Measurements from ENCODE around the gene MARK1. TPM values are rescaled to one million over a fixed set of nuclear protein-coding genes. Genes with fewer than 3 reads are reported as not detected.

Gene MARK1
- total and polyA plus RNA-seq, 7 donors = 0.60 to 15.0 (median 9.3) TPM

DNA sequence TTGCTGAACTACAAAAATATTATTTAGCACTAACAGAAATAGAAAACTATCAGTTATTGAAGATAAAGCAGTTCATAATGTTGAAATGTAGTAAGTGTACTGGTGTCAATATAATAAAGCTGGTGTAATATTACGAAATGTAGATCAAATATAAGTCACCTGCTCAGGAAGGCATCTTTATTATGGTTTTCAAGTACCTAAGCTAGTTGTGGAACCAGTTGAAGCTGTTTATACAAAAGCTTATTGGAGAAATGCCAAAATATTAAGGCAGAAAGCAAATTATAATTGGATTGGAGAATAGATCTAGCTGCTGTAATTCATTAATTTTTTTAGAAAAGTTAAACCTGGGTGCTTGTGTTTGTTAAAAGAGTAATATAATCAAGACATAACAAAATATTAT is 6.2 kb upstream of the MARK1 start:
- intact Hi-C loops (cut with DNase I) = loop anchor here (10.0 kb wide), 1 partner anchor 223 kb away; the partner anchor contains the start of gene MTARC2
- no peaks in the 10 kb centered on the region for H3K27me3 ChIP-seq
- DNase-seq = no peak
- no peaks in the 10 kb centered on the region for H3K4me1 ChIP-seq
- no peaks in the 10 kb centered on the region for H3K9me3 ChIP-seq
- H3K27ac ChIP-seq = no peak overlapping the region
- H3K36me3 ChIP-seq = no peaks in the 10 kb centered on the region
- 12 to 67% methylated on average over 1 of the region's 1 CpG for WGBS, 2 donors
- TF ChIP-seq EP300 (IDR thresholded peaks at IDR 0.05) = no peak
- H3K4me3 ChIP-seq = no peak overlapping the region

GRCh38 chr1:220526294-220526693 is 1.6 kb upstream of the MARK1 start:
- no peak overlapping the region for H3K27ac ChIP-seq
- peaks cover 0 to 20% (median 7%) of the 10 kb centered on the region in 4 donors for H3K4me1 ChIP-seq
- no peaks in the 10 kb centered on the region for H3K36me3 ChIP-seq
- H3K27me3 ChIP-seq = no peaks in the 10 kb centered on the region
- intact Hi-C loops (cut with DNase I) = loop anchor here (5.0 to 10.0 kb wide), 3 partner anchors 219 to 434 kb away; partner anchors contain the start of genes IARS2, MTARC2 and RAB3GAP2
- H3K9me3 ChIP-seq = no peaks in the 10 kb centered on the region
- DNase-seq = no peak
- 61 to 84% methylated on average over 7 of the region's 7 CpGs for WGBS, 2 donors
- TF ChIP-seq CTCF (IDR thresholded peaks at IDR 0.05) (no peak), POLR2A (IDR thresholded peaks at IDR 0.05) (no peak)
- no peak overlapping the region for H3K4me3 ChIP-seq

DNA sequence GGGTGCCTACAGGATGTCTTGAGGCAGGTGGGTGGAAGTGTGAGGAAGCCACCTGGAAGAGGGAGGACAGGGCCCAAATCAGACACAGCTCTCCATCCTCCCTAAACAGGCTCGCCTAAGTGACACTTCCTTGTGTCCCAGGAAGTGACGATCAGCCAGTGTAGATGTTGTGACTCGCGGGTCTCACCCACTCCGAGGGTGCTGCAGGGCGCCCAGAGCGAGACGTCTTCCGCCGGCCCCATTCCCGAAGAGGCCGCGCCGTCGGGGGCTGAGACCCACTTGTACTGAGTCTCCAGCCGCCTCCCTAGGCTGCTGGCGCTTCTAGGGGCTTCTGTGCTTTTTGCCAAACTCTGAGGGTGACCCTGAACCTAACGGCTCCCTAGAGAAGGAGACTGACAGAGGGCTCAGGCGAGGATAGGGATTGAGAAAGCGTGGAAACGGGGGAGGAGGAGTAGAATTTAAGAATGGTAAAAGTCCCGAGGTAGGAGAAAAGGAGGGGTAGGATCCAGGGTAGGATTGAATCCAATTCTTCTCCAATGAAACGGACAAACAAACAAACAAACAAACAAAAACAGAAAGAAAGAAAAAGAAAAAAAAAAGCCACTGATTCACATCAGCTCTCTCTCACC is 543 bp upstream of the MARK1 start:
- Histone ChIP-seq H3K9me3 (no peaks in the 10 kb centered on the region), H3K27ac (peak overlapping the region; percentile 77 to 87 (median 84)), H3K4me1 (peaks cover 0 to 20% (median 7%) of the 10 kb centered on the region in 4 donors), H3K36me3 (no peaks in the 10 kb centered on the region), H3K27me3 (no peaks in the 10 kb centered on the region), H3K4me3 (peak overlapping the region; percentile 41 to 94 (median 84))
- DNase-seq = peak; percentile 67
- TF ChIP-seq EP300 (IDR thresholded peaks at IDR 0.05) (no peak), POLR2A (IDR thresholded peaks at IDR 0.05) (peak in 1 of 2 donors; percentile 58), POLR2AphosphoS5 (IDR thresholded peaks at IDR 0.05) (peak; percentile 50 to 71 (median 68))
- intact Hi-C loops (cut with DNase I) = loop anchor here (5.0 to 10.0 kb wide), 3 partner anchors 217 to 435 kb away; partner anchors contain the start of genes IARS2, MTARC2 and RAB3GAP2
- WGBS, 2 donors = 1 to 3% methylated on average over 23 of the region's 23 CpGs

GRCh38 chr1:220528679-220529501 is 954 bp downstream of the MARK1 start:
- TF ChIP-seq POLR2AphosphoS5 (IDR thresholded peaks at IDR 0.05) (no peak), CTCF (IDR thresholded peaks at IDR 0.05) (no peak), EP300 (IDR thresholded peaks at IDR 0.05) (no peak), POLR2A (IDR thresholded peaks at IDR 0.05) (no peak)
- no peaks in the 10 kb centered on the region for H3K36me3 ChIP-seq
- peak overlapping the region; percentile 73 to 94 (median 84) for H3K4me3 ChIP-seq
- 1 to 2% methylated on average over 55 of the region's 55 CpGs for WGBS, 2 donors
- DNase-seq = peak; percentile 60
- H3K27me3 ChIP-seq = no peaks in the 10 kb centered on the region
- intact Hi-C loops (cut with DNase I) = loop anchor here (5.0 to 10.0 kb wide), 3 partner anchors 216 to 437 kb away; partner anchors contain the start of genes IARS2, MTARC2 and RAB3GAP2
- H3K4me1 ChIP-seq = peaks cover 0 to 20% (median 7%) of the 10 kb centered on the region in 4 donors
- H3K27ac ChIP-seq = peak overlapping the region; percentile 77 to 87 (median 84)
- H3K9me3 ChIP-seq = no peaks in the 10 kb centered on the region

DNA sequence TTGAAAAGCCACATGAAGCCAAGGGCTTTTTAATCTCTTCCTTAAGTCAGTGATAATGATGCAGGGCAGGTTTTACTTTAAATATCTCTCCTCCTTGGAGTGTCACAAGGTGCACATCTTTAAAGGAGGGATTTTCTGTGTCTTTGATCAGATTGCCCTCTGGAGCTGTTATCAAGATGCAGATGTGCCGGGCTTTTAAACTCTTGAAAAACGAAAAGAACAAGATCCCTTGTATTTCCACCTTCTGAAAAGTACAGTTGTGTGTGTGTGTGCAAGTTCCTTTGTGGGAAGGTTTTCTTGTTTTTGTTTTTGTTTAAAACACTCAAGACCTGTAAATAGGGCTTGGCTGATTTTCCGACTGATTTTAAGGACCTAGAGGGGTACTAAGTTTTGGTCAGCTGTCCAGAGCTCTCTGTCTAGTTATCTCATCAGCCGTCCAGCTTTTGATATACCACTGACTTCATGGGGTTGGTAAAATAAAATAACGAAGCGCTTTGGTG is 1.6 kb downstream of the MARK1 start:
- H3K27ac ChIP-seq = peak overlapping the region; percentile 77 to 87 (median 84)
- TF ChIP-seq POLR2A (IDR thresholded peaks at IDR 0.05) (no peak), EP300 (IDR thresholded peaks at IDR 0.05) (no peak), POLR2AphosphoS5 (IDR thresholded peaks at IDR 0.05) (no peak), CTCF (IDR thresholded peaks at IDR 0.05) (no peak)
- DNase-seq = no peak
- H3K4me3 ChIP-seq = peak overlapping the region; percentile 73 to 94 (median 84)
- H3K9me3 ChIP-seq = no peaks in the 10 kb centered on the region
- H3K4me1 ChIP-seq = peaks cover 0 to 20% (median 7%) of the 10 kb centered on the region in 4 donors
- intact Hi-C loops (cut with DNase I) = loop anchor here (5.0 to 10.0 kb wide), 3 partner anchors 215 to 437 kb away; partner anchors contain the start of genes IARS2, MTARC2 and RAB3GAP2
- 40 to 56% methylated on average over 6 of the region's 6 CpGs for WGBS, 2 donors
- no peaks in the 10 kb centered on the region for H3K27me3 ChIP-seq
- no peaks in the 10 kb centered on the region for H3K36me3 ChIP-seq

All from sigmoid colon (tissue), 7 donors.